ENCODE measurements around the gene MEGF10.

MEGF10 gene

DNA sequence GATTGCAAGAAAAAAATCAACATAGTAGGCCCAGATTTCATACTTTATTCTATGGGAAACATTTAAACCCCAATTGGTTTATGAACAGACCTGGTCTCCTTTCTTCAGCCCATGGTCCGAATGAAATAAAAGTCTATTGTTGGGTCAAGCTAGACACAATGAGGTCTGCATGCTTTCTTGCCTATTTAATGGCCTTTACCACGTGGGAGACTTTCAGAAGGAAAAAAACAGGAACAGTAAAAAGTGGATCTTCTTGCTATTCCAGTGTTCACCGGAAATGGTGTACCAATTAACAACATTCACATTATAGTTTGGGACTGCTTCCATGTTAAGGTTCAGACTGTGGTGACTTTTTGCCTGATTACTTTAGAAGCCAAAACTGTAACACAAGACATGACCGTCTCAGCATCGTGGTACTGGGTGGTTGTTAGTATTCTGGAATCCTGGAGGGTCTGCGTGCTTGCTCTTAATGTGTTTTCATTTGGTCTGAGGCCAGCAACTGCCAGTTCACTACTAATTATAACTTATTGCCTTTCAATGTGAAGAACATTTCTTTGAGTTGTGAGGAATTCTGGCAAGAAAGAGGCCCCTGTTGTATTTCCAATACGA is 141.5 kb downstream of the MEGF10 start:
- Histone ChIP-seq H3K27ac (no peak overlapping the region), H3K4me1 (no peaks in the 10 kb centered on the region), H3K9ac (no peak overlapping the region), H3K27me3 (no peaks in the 10 kb centered on the region), H3K4me3 (no peak overlapping the region), H3K9me3 (replicated peaks in 1 of 11) (no peaks in the 10 kb centered on the region), H4K20me1 (no peaks in the 10 kb centered on the region), H3K4me2 (no peak overlapping the region), H3K36me3 (no peaks in the 10 kb centered on the region)
- no peak for TF ChIP-seq Cebpa-rat (IDR thresholded peaks at IDR 0.05)

DNA sequence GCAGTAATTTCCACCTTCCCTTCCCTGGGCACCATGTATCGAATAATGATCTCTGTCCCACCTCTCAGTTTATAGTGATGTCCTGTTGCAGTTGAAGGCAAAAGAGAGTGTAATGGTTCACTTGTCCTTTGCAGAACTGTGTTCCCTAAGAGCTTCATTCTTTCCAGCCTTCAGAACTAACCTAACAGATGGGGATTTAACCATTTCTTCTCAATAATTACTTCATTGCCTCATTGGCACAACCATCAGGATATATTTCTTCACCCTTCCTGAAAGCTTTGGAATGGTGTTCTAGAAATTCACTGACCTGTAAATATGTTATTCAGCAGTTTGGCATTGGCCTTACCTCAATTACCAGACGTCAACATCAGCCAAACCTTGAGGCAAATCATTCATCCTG is 142.9 kb downstream of the MEGF10 start:
- no peak overlapping the region for H3K9ac ChIP-seq
- no peaks in the 10 kb centered on the region for H3K4me1 ChIP-seq
- H4K20me1 ChIP-seq: no peaks in the 10 kb centered on the region
- TF ChIP-seq Cebpa-rat (IDR thresholded peaks at IDR 0.05): no peak
- no peak overlapping the region for H3K27ac ChIP-seq
- no peaks in the 10 kb centered on the region for H3K9me3 ChIP-seq (replicated peaks in 1 of 11)
- no peaks in the 10 kb centered on the region for H3K36me3 ChIP-seq
- H3K27me3 ChIP-seq: no peaks in the 10 kb centered on the region
- no peak overlapping the region for H3K4me3 ChIP-seq
- no peak overlapping the region for H3K4me2 ChIP-seq

DNA sequence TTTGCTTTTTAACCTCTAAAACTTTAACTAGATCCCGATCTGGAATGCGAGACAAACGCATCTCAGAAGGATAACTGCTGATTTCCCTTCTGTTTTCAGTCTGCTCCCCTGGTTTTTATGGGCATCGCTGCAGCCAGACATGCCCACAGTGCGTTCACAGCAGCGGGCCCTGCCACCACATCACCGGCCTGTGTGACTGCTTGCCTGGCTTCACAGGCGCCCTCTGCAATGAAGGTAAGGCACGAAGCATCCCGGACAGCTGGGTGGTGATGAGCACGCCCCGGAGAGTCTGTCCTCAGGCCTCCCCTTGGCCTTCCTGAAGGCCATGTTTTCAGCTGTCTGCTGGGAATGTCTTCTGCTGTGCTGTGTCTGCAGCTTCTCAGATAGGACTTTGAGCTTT is 144.0 kb downstream of the MEGF10 start:
- Histone ChIP-seq H3K27ac (no peak overlapping the region), H3K4me2 (no peak overlapping the region), H3K4me1 (no peaks in the 10 kb centered on the region), H3K27me3 (no peaks in the 10 kb centered on the region), H3K9ac (no peak overlapping the region), H3K36me3 (no peaks in the 10 kb centered on the region), H3K9me3 (replicated peaks in 1 of 11) (no peaks in the 10 kb centered on the region), H3K4me3 (no peak overlapping the region), H4K20me1 (no peaks in the 10 kb centered on the region)
- no peak for TF ChIP-seq Cebpa-rat (IDR thresholded peaks at IDR 0.05)

DNA sequence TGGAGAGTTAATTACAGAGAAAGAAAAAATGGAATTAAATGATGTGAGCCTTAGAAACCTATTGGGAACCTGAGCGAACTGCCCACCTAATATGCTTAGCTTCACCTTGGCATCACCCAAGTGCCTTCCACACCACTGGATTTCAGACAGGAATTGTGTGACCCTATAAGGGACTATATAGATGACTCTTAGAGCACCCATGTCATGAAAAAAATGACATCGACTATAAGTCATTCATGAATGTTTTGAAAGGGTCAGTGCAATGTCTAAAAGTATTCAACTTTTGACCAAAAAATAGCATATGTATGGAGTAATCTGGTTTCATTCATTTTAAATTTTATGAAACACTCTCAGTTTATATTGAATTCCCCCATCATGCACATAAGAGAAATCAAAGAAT is 145.2 kb downstream of the MEGF10 start:
- no peak for TF ChIP-seq Cebpa-rat (IDR thresholded peaks at IDR 0.05)
- no peaks in the 10 kb centered on the region for H3K4me1 ChIP-seq
- no peaks in the 10 kb centered on the region for H4K20me1 ChIP-seq
- H3K27ac ChIP-seq: no peak overlapping the region
- H3K4me2 ChIP-seq: no peak overlapping the region
- no peaks in the 10 kb centered on the region for H3K27me3 ChIP-seq
- no peaks in the 10 kb centered on the region for H3K36me3 ChIP-seq
- H3K9ac ChIP-seq: no peak overlapping the region
- no peaks in the 10 kb centered on the region for H3K9me3 ChIP-seq (replicated peaks in 1 of 11)
- no peak overlapping the region for H3K4me3 ChIP-seq

DNA sequence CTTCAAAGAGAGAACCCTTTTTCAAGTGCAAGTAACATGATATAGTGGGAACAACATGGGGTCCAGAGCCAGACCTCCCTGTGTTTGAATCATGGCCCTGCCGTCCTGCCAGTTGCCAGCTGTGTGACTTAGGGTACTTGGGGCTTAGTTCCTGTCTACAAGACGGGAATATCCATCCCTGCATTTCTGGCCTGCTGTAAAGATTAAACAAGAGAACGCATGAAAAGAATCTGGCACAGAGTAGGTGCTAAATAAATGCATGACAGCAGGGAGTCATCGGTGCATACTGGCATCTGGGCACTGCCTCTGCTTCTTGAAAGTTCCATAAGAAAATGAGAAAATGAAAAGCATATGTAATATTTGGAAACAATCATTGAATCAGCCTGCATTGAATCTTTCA is 149.0 kb downstream of the MEGF10 start:
- no peaks in the 10 kb centered on the region for H3K27me3 ChIP-seq
- H3K4me1 ChIP-seq: peaks cover 0 to 4% (median 0%) of the 10 kb centered on the region in 10 experiments; a peak in 2 of 20 replicates
- no peaks in the 10 kb centered on the region for H3K9me3 ChIP-seq (replicated peaks in 1 of 11)
- no peaks in the 10 kb centered on the region for H4K20me1 ChIP-seq
- TF ChIP-seq Cebpa-rat (IDR thresholded peaks at IDR 0.05): no peak
- no peaks in the 10 kb centered on the region for H3K36me3 ChIP-seq
- no peak overlapping the region for H3K27ac ChIP-seq
- H3K9ac ChIP-seq: no peak overlapping the region
- H3K4me2 ChIP-seq: no peak overlapping the region
- H3K4me3 ChIP-seq: no peak overlapping the region

DNA sequence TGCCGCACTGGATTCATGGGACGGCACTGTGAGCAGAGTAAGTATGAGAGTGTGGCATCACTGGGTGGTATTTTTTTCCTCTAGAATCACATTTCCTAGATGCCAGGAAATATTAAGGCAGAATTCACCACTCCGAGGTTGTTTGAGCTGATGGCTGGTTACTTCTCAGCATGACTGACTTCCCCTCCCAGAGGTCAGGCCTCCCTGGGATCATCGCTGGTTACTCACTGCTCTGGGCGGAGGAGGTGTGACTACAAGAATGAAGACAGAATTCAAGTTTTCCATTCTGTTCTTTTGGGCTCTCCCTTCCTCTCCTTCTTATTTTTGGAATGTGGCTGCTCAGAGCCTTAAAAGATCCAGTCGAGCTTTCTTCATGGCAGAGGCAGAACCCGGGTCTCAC is 150.2 kb downstream of the MEGF10 start:
- no peaks in the 10 kb centered on the region for H3K9me3 ChIP-seq (replicated peaks in 1 of 11)
- H3K9ac ChIP-seq: no peak overlapping the region
- no peak for TF ChIP-seq Cebpa-rat (IDR thresholded peaks at IDR 0.05)
- no peak overlapping the region for H3K4me2 ChIP-seq
- H3K4me3 ChIP-seq: no peak overlapping the region
- no peaks in the 10 kb centered on the region for H3K27me3 ChIP-seq
- H3K27ac ChIP-seq: no peak overlapping the region
- H3K36me3 ChIP-seq: no peaks in the 10 kb centered on the region
- no peaks in the 10 kb centered on the region for H4K20me1 ChIP-seq
- peaks cover 0 to 4% (median 0%) of the 10 kb centered on the region in 10 experiments; a peak in 2 of 20 replicates for H3K4me1 ChIP-seq

DNA sequence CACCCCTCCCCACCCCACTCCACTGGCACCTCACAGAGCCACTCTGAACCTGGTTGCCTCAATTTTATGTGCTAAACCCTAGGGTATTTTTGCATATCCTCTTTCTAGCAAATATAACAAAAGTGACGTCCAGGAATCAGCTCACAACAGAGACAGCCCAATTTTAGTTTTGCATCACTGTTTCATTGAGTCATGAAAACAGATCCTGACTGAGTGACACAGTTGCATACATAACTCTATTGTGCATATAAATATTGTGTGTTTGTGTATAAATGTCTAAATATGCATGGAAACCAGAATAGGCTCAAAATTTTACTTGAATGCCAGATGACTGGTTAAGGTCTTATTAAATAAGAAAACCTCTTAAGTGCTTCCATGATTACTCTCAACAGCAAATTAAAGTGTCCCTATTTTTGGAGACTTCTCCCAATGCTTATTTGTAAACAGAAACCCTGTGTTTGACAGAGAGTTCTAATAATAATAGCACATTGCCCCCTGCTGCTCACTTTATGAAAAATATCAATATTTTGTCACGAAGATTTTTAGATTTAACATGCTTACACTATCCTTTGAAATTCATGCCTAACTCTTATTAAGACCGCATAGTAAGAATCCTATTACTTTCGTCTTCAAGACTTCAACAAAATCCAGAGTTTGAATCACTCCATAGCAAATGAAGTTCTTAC is 151.3 kb downstream of the MEGF10 start:
- peaks cover 0 to 4% (median 0%) of the 10 kb centered on the region in 10 experiments; a peak in 2 of 20 replicates for H3K4me1 ChIP-seq
- H4K20me1 ChIP-seq: no peaks in the 10 kb centered on the region
- no peak for TF ChIP-seq Cebpa-rat (IDR thresholded peaks at IDR 0.05)
- no peak overlapping the region for H3K27ac ChIP-seq
- no peak overlapping the region; a peak in 1 of 22 replicates for H3K4me2 ChIP-seq
- no peaks in the 10 kb centered on the region for H3K9me3 ChIP-seq (replicated peaks in 1 of 11)
- H3K4me3 ChIP-seq: no peak overlapping the region
- no peaks in the 10 kb centered on the region for H3K36me3 ChIP-seq
- H3K27me3 ChIP-seq: no peaks in the 10 kb centered on the region
- no peak overlapping the region for H3K9ac ChIP-seq

DNA sequence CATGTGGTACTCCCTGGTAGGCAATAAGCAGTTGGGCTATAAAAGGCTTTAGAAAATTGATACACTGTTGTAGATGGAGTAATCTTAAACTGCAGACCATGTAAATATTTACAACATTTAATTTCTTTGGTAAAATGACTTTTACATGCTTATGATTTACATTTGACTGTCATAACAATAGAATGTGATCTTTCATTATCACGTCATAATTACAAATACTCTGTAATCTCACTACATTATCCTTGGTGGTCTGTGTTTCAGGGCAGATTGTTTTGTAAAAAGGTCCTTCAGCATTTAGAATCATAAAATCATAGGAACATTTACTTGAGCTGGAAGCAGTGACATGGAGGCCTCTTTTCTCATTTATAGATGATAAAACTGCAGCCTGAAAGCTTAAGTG is 153.6 kb downstream of the MEGF10 start:
- Histone ChIP-seq H3K4me2 (no peak overlapping the region), H3K9ac (no peak overlapping the region), H3K4me3 (no peak overlapping the region), H3K9me3 (replicated peaks in 1 of 11) (no peaks in the 10 kb centered on the region), H3K36me3 (no peaks in the 10 kb centered on the region), H4K20me1 (no peaks in the 10 kb centered on the region), H3K27ac (no peak overlapping the region), H3K27me3 (no peaks in the 10 kb centered on the region), H3K4me1 (peaks cover 0 to 4% (median 0%) of the 10 kb centered on the region in 10 experiments; a peak in 2 of 20 replicates)
- TF ChIP-seq Cebpa-rat (IDR thresholded peaks at IDR 0.05): no peak

DNA sequence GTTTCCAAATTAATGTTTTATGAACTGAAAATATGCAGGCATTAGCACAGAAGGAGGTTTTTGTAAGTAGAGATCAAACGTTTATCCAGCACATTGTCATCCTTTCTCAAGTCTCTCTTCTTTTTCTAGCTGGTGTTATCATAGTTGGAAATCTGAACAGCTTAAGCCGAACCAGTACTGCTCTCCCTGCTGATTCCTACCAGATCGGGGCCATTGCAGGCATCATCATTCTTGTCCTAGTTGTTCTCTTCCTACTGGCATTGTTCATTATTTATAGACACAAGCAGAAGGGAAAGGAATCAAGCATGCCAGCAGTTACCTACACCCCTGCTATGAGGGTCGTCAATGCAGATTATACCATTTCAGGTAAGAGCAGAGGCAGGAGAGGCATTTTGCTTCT is 154.7 kb downstream of the MEGF10 start:
- Histone ChIP-seq H3K27me3 (no peaks in the 10 kb centered on the region), H3K9me3 (replicated peaks in 1 of 11) (no peaks in the 10 kb centered on the region), H3K9ac (no peak overlapping the region), H3K4me2 (no peak overlapping the region), H3K4me1 (peaks cover 0 to 4% (median 0%) of the 10 kb centered on the region in 10 experiments; a peak in 2 of 20 replicates), H4K20me1 (no peaks in the 10 kb centered on the region), H3K4me3 (no peak overlapping the region), H3K36me3 (no peaks in the 10 kb centered on the region), H3K27ac (no peak overlapping the region)
- TF ChIP-seq Cebpa-rat (IDR thresholded peaks at IDR 0.05): no peak

DNA sequence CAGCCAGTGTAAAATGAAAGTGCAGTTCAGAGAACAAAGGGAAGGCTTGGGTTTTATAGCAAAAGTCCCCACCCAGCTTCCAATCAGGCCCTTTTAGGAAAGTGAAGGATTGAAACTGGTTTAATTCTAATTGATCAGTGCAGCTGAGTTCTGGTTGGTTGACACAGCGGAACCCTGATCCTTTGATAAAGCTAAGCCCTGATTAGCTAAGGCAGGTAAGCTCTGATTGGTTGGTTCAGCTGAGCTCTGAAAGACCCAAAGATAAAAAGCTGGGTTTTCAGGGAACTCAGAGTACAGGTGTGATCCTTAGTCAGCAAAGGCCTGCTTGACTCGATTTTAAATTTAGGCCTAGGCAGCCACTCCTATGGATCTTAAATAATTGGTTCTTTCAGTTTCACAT is 156.0 kb downstream of the MEGF10 start:
- Histone ChIP-seq H3K4me1 (peaks cover 0 to 3% (median 0%) of the 10 kb centered on the region in 10 experiments; a peak in 2 of 20 replicates), H3K27ac (no peak overlapping the region), H3K9ac (no peak overlapping the region), H3K27me3 (no peaks in the 10 kb centered on the region), H3K36me3 (no peaks in the 10 kb centered on the region), H3K4me3 (no peak overlapping the region), H3K9me3 (replicated peaks in 1 of 11) (no peaks in the 10 kb centered on the region), H3K4me2 (no peak overlapping the region), H4K20me1 (no peaks in the 10 kb centered on the region)
- TF ChIP-seq Cebpa-rat (IDR thresholded peaks at IDR 0.05): no peak
